ENCODE measurements around the gene DCBLD1.

- TF ChIP-seq EP300 (IDR thresholded peaks at IDR 0.05) (no peak), POLR2A (IDR thresholded peaks at IDR 0.05) (no peak)
These were observed 25.5 kb upstream of the DCBLD1 start for GRCh38 chr6:117456998-117457397.
